ENCODE measurements around the gene MYOF.
"Not testable (repeated sequence)": the region's sequence is repeated elsewhere in the genome, so short reads cannot be mapped to it uniquely, and the experiment has no call there.

MYOF gene

DNA sequence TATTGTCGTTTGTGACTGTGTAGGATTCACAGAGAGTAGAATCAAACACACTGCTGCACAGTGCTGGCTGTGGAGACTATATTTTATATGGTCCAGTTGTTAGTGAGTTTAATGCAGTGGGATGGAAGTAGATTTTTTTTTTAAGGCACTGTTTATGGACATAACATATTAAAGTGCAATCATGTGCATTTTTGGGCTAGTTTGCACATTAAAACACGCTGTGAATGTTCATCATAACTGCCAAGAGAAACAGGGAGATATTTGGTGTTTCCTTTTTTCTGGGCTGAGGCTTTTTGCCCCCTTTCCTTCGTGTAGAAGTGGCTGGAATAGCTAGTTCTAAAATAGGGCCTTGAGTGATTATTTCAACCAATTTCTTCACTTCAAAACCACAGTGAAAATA is 139.2 kb downstream of the MYOF start:
- DNase-seq, result no peak

DNA sequence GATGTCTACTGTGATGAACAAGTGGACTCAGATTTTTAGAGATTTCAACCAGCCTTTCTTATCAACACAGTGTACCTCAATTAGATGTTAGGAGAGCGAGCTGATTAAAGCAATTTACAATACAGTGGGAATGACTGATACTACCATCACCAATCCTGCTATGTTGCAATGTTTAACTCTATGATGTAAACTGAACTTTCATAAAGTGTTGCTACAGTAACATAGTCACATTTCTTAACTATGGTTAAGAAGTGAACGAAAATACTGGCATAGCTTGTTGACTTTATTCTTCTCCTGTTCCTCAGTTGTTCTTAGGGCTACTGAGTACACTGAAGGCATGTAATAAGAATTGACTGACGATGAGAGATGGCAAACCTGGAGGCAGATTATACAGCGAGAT is 139.8 kb downstream of the MYOF start:
- DNase-seq, result no peak

DNA sequence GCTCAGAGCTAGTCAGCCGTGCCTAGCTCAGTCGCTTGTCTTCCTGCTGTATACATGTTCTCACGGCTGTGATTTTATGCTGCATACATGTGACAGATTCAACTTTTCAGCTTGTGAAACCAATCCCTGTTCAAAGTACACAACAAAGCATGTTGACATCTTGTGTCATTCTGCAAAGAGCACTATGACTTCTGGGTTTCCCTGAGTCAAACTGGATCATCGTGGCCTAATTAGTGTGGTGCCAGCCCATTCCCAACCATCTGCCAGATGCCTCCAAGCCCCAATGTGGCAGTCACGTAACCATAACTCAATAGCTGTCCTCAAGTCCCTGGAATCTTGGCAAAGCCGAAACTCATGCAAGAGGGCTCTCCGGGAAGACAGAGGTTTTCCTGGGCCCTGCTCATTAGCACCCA is 144.8 kb downstream of the MYOF start:
- no peak for DNase-seq

DNA sequence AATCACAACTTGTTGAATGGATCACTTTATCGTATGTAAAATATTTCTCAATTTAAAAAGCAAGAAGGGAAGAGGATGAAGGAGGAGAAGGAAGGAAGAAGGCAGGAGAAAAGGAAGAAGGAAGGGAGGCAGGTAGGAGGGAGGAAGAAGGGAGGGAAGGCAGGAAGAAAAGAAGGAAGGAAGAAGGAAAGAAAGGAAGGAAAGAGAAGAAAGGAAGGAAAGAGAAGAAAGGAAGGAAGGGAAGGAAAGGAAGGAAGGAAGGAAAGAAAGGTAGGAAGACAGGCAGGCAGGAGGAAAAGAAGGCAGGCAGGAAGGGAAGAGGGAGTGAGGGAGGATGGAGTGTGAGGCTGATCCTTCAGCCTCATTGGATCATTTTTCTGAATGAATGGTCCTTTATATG is 145.5 kb downstream of the MYOF start:
- no peak for DNase-seq

DNA sequence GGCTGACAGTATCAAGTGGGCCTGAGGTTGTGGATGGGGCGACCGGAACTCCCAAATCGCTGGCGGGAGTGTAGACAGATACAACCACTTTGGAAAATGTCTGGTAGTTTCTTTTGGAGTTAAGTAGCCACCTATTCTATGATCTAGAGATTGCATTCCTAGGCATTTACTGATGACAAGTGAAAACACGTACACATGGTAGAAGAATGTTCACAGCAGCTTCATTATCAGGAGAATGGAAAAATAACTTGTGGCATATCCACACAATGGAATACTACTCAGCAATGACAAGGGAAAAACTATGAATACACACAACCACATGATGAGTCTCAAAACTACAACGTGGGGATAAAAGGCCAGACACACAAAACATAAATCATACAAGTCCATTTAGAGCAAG is 146.0 kb downstream of the MYOF start:
- no peak for DNase-seq

DNA sequence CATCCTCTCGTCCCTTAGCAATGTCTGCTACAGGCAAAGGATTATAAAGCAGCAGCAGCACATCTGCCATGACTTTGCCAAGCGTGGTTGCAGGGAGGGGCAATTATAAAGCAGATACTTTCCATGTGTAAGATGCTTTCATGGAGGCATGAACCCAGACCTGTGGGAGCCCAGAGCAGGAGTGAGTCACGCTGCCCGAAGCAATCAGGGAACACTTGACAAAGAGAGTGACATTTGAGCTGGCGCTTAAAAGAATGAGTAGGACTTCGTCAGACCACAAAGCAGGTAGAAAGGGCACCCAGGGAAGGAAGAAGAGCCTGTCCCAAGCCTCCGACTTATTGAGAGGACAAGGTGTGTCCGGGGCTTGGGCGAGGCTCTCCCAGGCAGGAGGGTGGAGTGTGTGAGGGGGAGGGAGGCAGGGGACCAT is 147.2 kb downstream of the MYOF start:
- DNase-seq, result peak; percentile 31 to 67

DNA sequence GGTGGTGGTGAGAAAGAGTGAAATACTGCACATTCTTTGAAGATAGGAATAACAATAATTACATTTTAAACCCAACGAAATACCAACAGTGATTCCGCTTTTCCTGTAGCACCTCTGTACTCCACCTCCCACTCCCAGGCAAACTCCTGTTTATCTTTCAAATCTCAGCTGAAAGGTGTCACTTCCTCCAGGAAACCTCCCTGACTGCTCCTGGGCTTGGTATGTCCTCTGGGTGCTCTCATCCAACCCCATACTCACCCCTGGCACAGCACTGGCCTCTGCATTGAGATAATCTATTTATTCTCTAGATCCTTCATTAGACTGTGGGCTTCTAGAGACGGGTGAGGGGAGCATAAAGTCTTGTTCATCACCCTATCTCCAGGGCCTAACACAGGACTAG is 148.0 kb downstream of the MYOF start:
- DNase-seq, result no peak

DNA sequence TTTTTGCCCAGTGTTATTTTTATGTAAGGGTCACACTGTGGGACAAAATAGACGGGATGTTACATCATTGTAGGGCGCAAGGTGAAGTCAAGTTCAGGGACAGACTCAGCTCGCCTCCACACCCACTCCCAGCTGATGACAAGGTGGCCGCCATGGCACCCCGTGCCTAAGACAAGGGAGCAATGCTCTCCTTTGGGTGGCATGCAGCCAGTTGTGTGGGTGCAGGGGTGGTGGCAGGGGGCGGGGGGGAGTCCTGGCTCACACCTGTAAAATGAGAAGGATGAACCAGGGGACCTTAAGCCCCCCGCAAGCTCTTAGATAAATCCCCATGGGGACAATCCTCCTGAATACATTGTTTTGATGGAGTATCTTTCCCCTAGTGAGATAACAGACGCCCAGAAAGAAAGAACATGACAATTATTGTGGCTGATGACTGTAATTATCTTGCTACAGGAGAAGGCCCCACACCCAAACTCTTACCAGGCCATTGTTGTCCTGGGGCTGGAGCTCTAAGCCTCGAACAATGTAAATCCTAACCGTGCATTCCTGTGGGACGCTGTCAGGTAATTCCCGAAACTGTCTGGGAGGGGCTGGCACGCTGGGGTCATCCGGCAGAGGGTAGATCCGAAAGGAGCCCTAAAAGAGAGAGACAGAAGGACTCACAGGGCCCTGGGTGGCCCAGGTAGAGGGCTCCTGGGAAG is 148.7 kb downstream of the MYOF start:
- DNase-seq, result no peak

DNA sequence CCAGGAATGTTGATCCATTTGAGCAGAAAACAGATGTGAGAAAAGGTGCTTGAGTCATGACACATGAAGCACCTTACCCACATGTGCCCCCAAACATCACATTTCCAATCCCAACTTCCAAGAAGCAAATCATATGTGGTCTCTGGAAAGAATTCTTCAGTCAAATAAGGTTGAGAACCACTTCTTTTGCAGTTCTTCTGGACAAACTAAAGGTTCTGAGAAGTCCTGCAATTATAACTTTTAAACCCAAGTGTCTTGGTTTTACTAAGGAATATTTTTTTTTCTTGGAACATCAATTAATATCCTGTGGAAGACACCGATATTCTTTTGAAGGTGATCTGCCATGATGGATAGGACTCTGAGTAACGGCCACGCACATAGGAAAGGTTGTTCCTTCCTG is 151.3 kb downstream of the MYOF start:
- no peak for DNase-seq

DNA sequence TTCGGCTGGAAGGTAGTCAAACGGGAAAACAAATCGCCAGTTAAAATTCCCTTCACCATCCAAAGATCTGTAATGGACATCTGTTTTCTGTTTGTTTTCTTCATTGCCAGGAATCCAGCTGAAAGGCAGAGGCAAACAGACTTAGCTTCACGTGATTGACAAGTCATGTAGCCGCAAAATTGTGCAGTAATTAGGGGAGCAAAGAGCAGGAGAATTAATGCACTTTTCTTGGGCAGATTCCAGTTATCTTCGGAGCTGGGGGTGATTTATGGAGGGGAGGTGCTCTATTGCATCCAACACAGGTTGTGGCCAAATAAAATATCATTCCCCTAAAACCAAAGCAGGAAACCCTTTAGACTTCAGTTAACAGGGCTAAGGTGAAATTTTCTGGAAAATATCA is 162.2 kb downstream of the MYOF start:
- DNase-seq, result no peak

DNA sequence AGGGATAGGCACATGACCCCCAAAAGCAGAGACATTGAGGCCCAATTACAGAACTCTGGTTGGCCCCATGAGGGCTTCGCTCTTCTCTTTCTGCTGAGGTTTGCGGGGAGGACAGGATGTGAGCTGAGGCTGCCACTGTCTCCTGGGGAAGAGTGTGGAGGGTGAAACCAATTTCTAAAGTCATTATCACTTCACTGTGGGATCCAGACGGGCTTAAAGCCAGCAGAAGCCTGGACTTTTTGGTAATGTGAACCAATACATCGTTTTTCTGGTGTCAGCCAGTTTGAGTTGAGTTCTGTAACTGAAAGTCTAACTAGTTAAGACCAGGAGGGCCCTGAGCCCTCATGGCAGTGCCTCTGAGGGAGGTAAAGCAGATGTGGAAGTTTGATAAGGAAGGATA is 163.0 kb downstream of the MYOF start:
- DNase-seq, result no peak

DNA sequence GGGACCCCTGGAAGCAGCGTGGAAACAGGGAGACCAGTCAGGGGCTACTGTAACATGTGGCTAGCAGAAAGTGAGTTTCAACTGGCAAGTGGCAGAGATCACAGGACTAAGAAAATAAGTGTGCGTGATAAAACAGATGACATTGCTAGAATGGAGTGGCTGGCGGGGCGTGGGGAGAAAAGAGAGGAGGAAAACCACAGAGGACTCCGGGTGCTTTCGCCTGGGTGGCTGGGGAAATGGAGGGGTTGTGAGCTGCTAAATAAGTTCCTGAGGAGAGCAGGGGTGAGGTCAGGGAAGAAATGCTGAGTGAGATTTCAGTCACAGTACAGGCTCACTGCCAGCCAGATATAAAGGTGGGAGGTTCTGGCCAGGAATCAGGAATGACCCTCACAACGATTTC is 166.9 kb downstream of the MYOF start:
- no peak for DNase-seq

DNA sequence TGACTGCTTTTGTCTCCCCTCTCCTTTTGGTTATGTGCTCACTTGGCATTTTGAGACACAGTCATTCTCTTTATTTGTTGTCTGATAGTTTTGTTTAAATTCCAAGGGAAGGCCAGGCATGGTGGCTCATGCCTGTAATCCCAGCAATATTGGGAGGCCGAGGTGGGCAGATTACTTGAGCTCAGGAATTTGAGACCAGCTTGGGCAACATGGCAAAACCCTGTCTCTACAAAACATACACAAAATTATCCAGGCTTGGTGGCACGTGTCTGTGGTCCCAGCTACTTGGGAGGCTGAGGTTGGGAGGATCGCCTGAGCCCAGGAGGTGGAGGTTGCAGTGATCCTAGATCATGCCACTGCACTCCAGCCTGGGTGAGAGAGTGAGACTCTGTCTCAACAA is 167.5 kb downstream of the MYOF start:
- not testable (repeated sequence) for DNase-seq

DNA sequence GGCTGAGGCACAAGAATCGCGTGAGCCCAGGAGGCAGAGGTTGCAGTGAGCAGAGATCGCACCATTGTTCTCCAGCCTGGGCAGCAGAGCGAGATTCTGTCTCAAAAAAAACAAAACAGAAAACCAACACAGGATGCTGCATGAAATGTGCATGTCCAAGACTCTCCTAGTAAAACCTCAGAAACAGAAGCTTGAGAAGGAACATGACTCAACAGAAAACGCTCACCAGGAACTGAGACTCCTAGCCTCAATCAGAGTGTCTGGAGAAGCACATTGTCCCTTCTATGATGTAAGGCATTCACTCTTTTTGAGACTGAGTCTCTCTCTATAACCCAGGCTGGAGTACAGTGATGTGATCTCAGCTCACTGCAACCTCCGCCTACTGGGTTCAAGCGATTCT is 168.3 kb downstream of the MYOF start:
- DNase-seq, result no peak

DNA sequence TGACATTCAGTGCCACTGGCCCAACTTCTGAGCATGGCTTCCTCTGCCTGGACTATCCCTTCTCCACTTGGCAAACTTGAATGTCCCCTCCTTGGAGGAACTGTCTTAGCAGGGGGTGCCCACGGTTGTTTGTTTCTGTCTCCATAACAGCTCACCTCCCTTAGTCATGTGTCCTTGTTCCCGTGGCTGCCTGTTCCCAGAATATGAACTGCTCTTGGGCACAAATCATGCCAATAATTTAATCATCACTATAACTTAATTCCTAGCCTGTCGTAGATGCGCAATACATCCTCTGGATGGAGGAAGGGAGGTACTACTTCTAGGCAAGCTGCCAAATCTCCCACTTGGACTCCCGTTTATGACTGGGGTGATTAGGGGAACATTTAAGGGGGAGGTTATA is 173.1 kb downstream of the MYOF start:
- no peak for DNase-seq

DNA sequence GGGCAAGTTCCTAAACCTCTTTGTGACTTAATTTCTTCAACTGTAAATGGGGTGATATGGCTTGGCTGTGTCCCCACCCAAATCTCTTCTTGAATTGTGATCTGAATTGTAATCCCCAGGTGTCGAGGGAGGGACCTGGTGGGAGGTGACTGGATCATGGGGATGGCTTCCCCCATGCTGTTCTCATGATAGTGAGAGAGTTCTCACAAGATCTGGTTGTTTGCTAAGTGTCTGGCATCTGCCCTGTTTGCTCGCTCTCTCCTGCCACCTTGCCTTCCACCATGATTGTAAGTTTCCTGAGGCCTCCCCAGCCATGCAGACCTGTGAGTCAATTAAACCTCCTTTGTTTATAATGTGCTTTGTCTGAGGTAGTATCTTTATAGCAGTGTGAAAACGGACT is 177.0 kb downstream of the MYOF start:
- no peak for DNase-seq

DNA sequence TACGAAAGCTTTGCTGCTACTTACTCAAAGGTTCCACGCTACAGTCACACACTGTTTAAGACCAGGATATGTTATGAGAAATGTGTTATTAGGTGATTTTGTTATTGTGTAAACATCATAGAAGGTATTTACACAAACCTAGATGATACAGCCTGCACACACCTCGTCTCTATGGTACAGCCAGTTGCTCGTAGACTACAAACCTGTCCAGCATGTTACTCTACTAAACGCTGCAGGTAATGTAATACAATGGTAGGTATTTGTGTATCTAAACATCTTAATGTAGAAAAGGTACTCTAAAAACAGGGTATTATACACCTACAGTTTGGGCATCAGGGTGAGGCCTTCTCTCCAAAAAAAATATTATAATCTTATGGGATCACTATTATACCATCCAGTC is 181.2 kb downstream of the MYOF start:
- no peak for DNase-seq

DNA sequence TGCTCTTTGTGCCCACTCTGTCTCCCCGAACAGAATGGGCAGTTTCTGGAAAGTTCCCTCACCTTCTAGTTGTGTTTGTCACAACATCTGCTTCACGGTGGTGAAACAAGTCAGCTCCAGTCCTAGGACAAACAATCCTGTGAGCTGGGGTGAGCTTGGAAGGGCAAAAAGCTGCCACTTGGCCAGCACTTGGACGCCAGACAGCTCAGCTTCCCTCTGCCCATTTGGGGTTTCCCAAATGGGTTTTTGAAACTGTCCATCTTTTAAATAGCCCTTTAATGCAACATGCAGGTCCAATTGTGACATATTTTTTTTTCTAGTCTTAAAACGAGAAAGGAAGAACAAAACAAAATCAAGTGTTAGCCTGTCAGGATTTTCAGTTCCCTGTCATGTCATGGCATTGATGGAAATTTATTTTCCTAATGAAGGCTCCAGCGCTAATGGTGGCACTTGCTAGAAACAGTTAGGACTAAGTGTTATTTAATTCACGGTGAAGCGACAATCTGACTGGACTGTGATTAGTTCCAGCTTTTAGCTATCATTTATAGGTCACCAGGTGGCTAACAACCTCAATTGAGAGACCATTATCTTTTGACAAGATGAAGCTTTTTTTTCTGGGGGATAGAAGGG is 181.7 kb downstream of the MYOF start:
- DNase-seq, result no peak

DNA sequence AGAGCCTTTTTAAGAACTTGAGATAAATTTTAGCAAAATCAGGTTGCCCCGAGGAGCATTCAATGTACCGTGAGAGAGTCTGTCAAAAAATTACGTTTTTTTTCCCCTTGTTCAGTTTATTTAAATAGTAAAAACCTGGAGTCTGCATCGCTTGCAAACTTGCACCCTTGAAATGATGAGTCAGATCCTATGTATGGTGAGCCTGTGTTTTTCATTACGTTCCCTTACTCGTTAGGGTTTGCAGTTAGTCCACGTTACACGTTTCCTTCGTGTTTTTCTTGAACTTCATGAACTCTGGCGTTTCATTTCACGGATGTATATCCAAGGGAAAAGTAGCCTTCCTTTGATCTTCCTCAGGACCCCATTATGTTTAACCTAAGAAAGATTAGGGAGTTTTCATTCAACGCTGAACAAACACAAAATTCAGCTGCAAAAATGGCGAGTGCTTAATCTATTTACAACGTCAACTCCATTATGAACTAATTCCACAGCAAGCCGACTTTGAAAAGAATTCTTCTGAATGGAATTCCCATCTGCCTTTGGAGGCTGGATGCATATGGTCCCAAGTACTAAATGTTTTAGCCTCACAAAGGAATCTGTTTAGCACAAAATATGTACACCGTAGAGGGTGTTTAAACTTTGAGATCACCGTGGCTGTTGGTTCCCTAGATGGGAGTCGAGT is 182.4 kb downstream of the MYOF start:
- DNase-seq, result no peak

DNA sequence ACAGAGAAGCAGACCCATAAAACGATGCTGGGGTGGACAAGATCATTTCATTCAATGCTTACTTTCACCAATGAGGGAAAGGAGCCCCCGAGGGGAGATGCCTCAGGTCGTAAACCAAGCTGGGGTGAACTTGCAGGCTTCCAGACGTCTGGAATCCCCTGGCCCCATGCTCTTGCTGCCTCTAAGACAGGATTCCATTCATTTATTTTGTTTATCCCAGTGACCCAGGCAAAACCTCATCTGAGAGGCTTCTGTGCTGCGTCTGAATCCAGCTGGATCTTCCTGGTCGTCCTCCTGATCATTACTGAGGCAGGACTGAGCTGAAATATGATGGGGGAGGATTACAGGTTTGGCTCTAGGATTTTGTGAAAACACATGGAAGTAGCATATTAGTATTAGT is 182.9 kb downstream of the MYOF start:
- no peak for DNase-seq

DNA sequence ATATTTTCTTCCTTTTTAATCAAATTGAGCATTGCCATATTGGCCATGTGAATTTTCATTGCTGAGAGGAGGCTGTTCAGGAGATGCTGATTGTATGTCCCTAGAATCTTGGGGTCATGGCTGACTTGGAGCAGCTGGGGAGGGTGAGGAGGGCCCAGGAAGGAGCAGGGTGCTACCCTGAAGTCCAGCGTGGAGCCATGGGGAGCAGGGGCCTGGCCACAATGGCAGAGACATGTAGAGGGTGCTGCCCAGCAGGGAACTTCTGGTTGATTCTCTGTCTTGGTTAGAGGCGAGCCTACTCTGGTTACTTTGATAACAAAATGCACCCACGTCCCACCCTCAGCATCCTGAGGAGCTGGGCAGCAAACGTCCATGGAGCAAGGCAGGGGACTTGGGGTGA is 186.0 kb downstream of the MYOF start:
- DNase-seq, result no peak

DNA sequence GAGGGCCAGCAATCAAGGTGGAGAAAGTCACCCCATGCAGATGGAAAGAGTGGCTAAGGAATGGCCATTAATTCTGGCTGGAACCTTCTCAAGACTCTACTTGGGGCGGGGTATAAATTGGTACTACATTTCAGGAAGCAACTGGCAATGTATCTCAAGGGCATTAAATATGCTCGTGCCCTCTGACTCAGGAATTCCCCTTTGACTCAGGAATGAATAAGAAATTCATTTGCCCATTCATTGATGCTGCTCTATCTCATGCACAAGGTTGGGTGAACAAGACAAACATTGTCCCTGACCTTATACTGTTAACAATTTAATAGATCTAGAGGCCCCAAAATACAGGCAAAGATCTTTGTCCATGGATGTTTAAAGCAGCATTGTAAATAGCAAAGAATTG is 188.1 kb downstream of the MYOF start:
- no peak for DNase-seq

DNA sequence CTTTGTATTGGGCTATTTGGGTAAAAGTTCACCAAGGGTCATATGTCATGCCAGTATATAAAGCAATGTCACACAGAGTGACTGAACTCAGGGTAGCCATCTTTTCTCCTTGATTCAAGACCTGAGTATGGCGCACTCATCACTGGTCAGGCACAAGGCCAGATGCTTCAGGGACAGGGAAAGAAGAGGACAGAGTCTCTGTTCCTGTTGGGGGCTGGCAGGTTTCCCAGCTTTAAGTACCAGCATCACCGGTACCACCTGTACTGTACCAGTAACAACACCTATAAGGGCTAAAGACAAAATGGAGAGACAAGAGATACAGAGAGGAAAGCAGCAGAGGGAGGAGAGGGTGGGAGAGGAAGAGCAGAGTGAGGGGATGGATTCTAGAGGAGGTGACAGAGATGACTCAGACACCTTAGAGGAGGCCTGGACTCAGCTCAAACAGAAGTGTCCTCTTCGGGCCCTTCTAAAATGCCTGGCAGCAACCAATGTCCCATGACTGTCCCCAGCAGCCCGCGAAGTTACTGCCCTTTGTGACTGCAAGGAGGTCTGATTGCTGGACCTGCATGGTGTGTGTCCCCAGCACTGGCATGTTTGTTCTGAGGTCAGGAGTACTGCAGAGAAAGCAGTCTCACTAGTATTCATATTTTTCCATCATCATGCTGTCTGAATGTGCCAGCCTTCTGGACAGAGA is 191.3 kb downstream of the MYOF start:
- DNase-seq, result no peak

All from NCI-H187 (cell line).